ENCODE results near the gene CUL7. TPM values are rescaled to one million over a fixed set of nuclear protein-coding genes. Genes with fewer than 3 reads are reported as not detected.

The CUL7 gene
- total and polyA plus RNA-seq, 10 of the 15 experiments (the other 5 are each of a cell fraction or from before 2014, with no cell fraction given): 0.66 to 18.4 (median 10.9) TPM

DNA sequence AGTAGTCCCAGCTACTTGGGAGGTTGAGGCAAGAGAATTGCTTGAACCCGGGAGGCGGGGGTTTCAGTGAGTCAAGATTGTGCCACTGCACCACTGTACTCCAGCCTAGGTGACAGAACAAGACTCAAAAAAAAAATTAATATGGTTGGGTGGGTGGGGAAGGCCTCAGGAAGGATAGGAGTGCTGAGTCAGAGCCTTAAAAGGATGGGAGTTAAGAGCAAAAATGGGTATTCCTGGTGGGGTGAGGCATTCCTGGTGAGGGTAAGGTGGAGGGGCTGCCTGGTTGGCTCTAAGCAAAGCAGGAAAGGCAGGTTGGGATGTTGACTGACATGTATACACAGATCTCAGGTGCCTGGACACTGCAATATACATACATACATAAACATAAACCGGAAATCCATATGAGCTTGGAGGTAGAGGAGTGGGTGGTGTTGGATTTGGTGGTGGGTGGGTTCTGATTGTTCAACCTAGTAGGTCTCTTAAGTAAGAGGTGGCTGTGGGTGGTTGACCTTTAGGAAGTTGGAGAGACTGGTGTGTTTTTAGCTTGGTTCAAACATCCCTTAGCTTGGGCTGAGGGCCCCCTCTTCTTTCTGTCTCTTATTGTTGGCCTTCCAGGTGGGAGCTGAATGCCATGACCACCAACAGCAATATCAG lies 33.5 kb downstream of the CUL7 start:
- FAIRE-seq: no peak
- no peak for TF ChIP-seq SPI1 (IDR thresholded peaks at IDR 0.05; ENCODE audit: borderline replicate concordance, insufficient read depth, low read depth, low read length)
- no peak for TF ChIP-seq TARDBP (IDR thresholded peaks at IDR 0.05; ENCODE audit: borderline replicate concordance)
- no peak for TF ChIP-seq FOS (IDR thresholded peaks at IDR 0.05; ENCODE audit: borderline replicate concordance, extremely low read depth, insufficient read length)
- TF ChIP-seq PAX5 (IDR thresholded peaks at IDR 0.05; ENCODE audit: borderline replicate concordance, low read depth, low read length): no peak
- TF ChIP-seq MTA3 (IDR thresholded peaks at IDR 0.05; ENCODE audit: borderline replicate concordance, low read length): no peak
- no peak for TF ChIP-seq KLF5 (IDR thresholded peaks at IDR 0.05; ENCODE audit: partially characterized antibody)
- TF ChIP-seq, protein P1, sequence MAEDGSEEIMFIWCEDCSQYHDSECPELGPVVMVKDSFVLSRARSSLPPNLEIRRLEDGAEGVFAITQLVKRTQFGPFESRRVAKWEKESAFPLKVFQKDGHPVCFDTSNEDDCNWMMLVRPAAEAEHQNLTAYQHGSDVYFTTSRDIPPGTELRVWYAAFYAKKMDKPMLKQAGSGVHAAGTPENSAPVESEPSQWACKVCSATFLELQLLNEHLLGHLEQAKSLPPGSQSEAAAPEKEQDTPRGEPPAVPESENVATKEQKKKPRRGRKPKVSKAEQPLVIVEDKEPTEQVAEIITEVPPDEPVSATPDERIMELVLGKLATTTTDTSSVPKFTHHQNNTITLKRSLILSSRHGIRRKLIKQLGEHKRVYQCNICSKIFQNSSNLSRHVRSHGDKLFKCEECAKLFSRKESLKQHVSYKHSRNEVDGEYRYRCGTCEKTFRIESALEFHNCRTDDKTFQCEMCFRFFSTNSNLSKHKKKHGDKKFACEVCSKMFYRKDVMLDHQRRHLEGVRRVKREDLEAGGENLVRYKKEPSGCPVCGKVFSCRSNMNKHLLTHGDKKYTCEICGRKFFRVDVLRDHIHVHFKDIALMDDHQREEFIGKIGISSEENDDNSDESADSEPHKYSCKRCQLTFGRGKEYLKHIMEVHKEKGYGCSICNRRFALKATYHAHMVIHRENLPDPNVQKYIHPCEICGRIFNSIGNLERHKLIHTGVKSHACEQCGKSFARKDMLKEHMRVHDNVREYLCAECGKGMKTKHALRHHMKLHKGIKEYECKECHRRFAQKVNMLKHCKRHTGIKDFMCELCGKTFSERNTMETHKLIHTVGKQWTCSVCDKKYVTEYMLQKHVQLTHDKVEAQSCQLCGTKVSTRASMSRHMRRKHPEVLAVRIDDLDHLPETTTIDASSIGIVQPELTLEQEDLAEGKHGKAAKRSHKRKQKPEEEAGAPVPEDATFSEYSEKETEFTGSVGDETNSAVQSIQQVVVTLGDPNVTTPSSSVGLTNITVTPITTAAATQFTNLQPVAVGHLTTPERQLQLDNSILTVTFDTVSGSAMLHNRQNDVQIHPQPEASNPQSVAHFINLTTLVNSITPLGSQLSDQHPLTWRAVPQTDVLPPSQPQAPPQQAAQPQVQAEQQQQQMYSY (CRISPR knock-in tag; IDR thresholded peaks at IDR 0.05): no peak
- no peak for TF ChIP-seq ATF3 (IDR thresholded peaks at IDR 0.05; ENCODE audit: borderline replicate concordance, extremely low read depth, low read depth, low read length)
- no peak for TF ChIP-seq JUND (IDR thresholded peaks at IDR 0.05; ENCODE audit: low read depth, low read length)
- no peak for TF ChIP-seq ZBED1 (IDR thresholded peaks at IDR 0.05; ENCODE audit: borderline replicate concordance)
- TF ChIP-seq, protein P2, sequence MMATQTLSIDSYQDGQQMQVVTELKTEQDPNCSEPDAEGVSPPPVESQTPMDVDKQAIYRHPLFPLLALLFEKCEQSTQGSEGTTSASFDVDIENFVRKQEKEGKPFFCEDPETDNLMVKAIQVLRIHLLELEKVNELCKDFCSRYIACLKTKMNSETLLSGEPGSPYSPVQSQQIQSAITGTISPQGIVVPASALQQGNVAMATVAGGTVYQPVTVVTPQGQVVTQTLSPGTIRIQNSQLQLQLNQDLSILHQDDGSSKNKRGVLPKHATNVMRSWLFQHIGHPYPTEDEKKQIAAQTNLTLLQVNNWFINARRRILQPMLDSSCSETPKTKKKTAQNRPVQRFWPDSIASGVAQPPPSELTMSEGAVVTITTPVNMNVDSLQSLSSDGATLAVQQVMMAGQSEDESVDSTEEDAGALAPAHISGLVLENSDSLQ (IDR thresholded peaks at IDR 0.05): no peak
- no peak for TF ChIP-seq CBX3 (IDR thresholded peaks at IDR 0.05; ENCODE audit: borderline replicate concordance, low read depth)
- no peak for TF ChIP-seq ZNF274 (IDR thresholded peaks at IDR 0.05; ENCODE audit: insufficient read depth, insufficient read length)
- TF ChIP-seq SMARCA5 (IDR thresholded peaks at IDR 0.05): no peak
- no peak for TF ChIP-seq KDM1A (IDR thresholded peaks at IDR 0.05; ENCODE audit: borderline replicate concordance)
- TF ChIP-seq RFX5 (IDR thresholded peaks at IDR 0.05; ENCODE audit: low read depth, low read length): no peak
- H3K27me3 ChIP-seq (replicated peaks in 1 of 2; ENCODE audit: control insufficient read depth in 2 of 2, insufficient read depth in 2 of 2, low read length in 1 of 2): no peaks in the 10 kb centered on the region
- ATAC-seq: no peak
- CTCF ChIA-PET: interaction anchor here (0.7 to 1.7 kb wide), 4 partner anchors 38 to 142 kb away, joined by 3 to 7 read pairs (median 3); no protein-coding TSS in a partner anchor
- no peak overlapping the region for H3K4me3 ChIP-seq
- intact Hi-C loops (cut with micrococcal nuclease; ENCODE audit: unreplicated experiment) (no loop called here), in situ Hi-C loops (cut with MboI) (no loop called here)
- RAD21 ChIA-PET (ENCODE audit: unreplicated experiment): interaction anchor here (0.8 to 2.0 kb wide), 2 partner anchors 41 kb away, joined by 4 to 5 read pairs; partner anchors contain the start of gene PEX6
- H2AFZ ChIP-seq (ENCODE audit: control insufficient read depth, low read depth, low read length): no peak overlapping the region
- no peak overlapping the region for H3K4me2 ChIP-seq (ENCODE audit: control insufficient read depth, insufficient read depth)
- peaks cover 25% of the 10 kb centered on the region for H3K79me2 ChIP-seq (ENCODE audit: control insufficient read depth, insufficient read depth, low read length)
- POLR2A ChIA-PET: interaction anchor here (0.5 to 2.0 kb wide), 7 partner anchors 10 to 272 kb away, joined by 3 to 6 read pairs (median 5); partner anchors contain the start of genes CUL7 and PPP2R5D
- WGBS (ENCODE audit: insufficient coverage, insufficient replicate concordance, low lambda C conversion rate, missing lambda C conversion rate): 97% methylated on average over 3 of the region's 3 CpGs
- no peak for DNase-seq (ENCODE audit: low read depth, low spot score)
- SMC1A ChIA-PET (ENCODE audit: uncharacterized antibody, unreplicated experiment): no interaction called here
- no TSS peak for BruUV-seq (replicated peaks)
- H4K20me1 ChIP-seq (ENCODE audit: control insufficient read depth, insufficient read depth): peaks cover 3% of the 10 kb centered on the region; the same call in 1 of the 2 replicates
- H3K36me3 ChIP-seq (ENCODE audit: control insufficient read depth in 2 of 2, insufficient read depth in 2 of 2, low read length in 1 of 2): peaks cover 4 to 8% of the 10 kb centered on the region in 2 experiments; a peak in 3 of 4 replicates
- no peak overlapping the region for H3K27ac ChIP-seq (ENCODE audit: control insufficient read depth, insufficient read depth)
- no peaks in the 10 kb centered on the region for H3K9me3 ChIP-seq (replicated peaks; ENCODE audit: control insufficient read depth, insufficient read depth, low read length)
- no peak overlapping the region for H3K9ac ChIP-seq (ENCODE audit: control insufficient read depth, insufficient read depth, low read length)
- peaks cover 16% of the 10 kb centered on the region for H3K4me1 ChIP-seq (ENCODE audit: control insufficient read depth, insufficient read depth, low read length)

All from GM12878 (cell line).